ENCODE measurements around the gene TBXAS1. TPM values are rescaled to one million over a fixed set of nuclear protein-coding genes. Genes with fewer than 3 reads are reported as not detected.

The TBXAS1 gene
- total RNA-seq, 1 donor from 2014 or later, result 65.4 TPM

DNA sequence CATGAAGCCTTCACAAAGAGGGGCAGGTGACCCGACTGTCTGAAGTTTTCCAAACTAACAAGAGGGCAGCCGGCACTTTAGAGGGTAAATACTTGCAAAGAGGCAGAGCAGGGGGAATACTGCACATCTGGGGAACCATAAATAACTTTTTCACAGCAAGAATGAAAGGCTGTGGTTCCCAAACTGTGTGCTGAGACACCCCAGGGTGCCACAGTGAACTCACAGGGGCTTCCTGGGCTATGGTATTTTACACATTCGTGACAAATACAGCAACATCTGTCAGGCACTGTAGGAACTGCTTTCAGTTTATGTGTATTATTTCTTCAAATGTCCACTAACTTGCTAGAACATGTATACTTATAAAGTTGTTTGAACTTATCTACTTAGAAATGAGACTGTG, 67.2 kb downstream of the TBXAS1 start:
- Histone ChIP-seq H3K36me3 (no peaks in the 10 kb centered on the region), H3K9me3 (no peaks in the 10 kb centered on the region), H3K4me1 (peaks cover 4% of the 10 kb centered on the region), H3K27me3 (no peaks in the 10 kb centered on the region), H3K4me3 (no peak overlapping the region), H3K27ac (no peak overlapping the region)
- TF ChIP-seq, protein P1, sequence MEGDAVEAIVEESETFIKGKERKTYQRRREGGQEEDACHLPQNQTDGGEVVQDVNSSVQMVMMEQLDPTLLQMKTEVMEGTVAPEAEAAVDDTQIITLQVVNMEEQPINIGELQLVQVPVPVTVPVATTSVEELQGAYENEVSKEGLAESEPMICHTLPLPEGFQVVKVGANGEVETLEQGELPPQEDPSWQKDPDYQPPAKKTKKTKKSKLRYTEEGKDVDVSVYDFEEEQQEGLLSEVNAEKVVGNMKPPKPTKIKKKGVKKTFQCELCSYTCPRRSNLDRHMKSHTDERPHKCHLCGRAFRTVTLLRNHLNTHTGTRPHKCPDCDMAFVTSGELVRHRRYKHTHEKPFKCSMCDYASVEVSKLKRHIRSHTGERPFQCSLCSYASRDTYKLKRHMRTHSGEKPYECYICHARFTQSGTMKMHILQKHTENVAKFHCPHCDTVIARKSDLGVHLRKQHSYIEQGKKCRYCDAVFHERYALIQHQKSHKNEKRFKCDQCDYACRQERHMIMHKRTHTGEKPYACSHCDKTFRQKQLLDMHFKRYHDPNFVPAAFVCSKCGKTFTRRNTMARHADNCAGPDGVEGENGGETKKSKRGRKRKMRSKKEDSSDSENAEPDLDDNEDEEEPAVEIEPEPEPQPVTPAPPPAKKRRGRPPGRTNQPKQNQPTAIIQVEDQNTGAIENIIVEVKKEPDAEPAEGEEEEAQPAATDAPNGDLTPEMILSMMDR (IDR thresholded peaks at IDR 0.05), result no peak
- DNase-seq, result no peak
- intact Hi-C loops (cut with DNase I), result no loop called here
- ATAC-seq, result no peak

DNA sequence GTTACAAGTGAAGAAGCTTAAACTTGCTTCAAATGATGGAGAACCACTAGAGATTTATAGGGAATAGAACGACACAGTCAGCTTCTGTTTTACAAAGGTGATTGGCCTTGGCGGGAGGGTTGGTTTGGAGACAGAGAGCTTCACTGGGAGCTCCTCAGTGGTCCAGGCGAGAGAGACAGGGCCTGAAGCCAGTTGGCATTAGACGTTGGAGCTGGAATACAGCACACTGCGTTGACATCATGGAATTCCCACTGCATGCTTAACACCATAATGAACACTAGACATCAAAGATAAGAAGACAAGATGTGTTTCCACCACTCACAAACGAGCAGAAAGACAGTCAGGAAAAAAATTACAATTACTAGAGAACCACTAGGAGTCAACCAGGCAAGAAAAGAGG, 67.8 kb downstream of the TBXAS1 start:
- no peaks in the 10 kb centered on the region for H3K9me3 ChIP-seq
- ATAC-seq (no peak), DNase-seq (no peak)
- H3K27ac ChIP-seq, result no peak overlapping the region
- intact Hi-C loops (cut with DNase I), result no loop called here
- H3K4me3 ChIP-seq, result no peak overlapping the region
- no peaks in the 10 kb centered on the region for H3K36me3 ChIP-seq
- TF ChIP-seq, protein P1 (IDR thresholded peaks at IDR 0.05), result no peak
- H3K4me1 ChIP-seq, result peaks cover 6% of the 10 kb centered on the region
- H3K27me3 ChIP-seq, result no peaks in the 10 kb centered on the region

DNA sequence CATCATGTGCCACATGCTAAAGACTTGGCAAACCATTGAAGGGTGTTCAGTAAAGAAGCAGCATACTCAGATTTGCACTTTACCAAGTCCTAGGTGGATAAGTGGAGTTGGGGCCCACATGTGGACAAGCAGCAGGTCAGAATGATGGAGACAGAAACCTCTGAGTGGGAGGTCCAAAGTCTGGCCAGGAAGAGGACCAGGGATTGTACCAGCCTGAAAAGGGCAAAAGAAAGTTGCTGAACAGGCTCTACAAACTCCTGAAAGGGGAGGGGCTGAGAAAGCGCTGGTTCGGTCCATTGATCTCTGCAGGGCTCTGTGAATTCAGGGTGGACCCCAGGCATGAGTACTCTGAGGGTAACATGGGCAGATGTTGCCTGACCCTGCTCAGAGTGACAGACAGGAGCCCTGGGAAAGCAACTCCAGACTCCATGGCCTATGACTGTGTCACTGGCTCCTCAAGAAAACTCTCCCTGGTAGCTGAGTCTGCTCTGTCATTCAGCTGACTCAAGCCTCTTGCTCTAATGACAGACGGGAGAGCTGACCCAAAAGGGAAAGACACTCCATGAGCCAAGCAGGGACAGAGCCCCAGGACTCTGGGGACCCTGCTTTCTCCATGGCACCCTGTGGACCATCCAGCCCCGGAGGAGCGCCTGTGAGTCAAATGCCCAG, 68.5 kb downstream of the TBXAS1 start:
- ATAC-seq (no peak), DNase-seq (no peak)
- Histone ChIP-seq H3K4me3 (no peak overlapping the region), H3K27ac (no peak overlapping the region), H3K9me3 (no peaks in the 10 kb centered on the region), H3K4me1 (peaks cover 6% of the 10 kb centered on the region), H3K36me3 (no peaks in the 10 kb centered on the region), H3K27me3 (no peaks in the 10 kb centered on the region)
- intact Hi-C loops (cut with DNase I), result no loop called here
- TF ChIP-seq, protein P1 (IDR thresholded peaks at IDR 0.05), result no peak

DNA sequence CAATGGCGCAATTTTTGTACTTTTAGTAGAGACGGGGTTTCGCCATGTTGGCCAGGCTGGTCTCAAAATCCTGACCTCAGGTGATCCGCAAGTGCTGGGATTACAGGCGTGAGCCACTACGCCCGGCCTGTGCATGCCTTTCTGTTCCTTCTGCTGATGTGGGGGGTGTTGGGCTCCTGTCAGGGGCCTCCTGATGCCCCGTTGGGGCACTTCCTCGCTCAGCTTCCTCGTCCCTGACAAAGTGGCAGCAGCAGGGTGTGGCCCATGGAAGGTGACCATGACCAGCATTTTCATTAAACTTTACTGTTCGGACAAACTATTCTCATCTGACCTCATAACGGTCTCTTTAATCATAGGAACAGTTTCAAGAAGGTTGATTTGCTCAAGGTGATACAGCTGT, 69.4 kb downstream of the TBXAS1 start:
- Histone ChIP-seq H3K9me3 (no peaks in the 10 kb centered on the region), H3K4me1 (peaks cover 6% of the 10 kb centered on the region), H3K4me3 (no peak overlapping the region), H3K36me3 (no peaks in the 10 kb centered on the region), H3K27me3 (no peaks in the 10 kb centered on the region), H3K27ac (no peak overlapping the region)
- TF ChIP-seq, protein P1 (IDR thresholded peaks at IDR 0.05), result no peak
- intact Hi-C loops (cut with DNase I), result no loop called here
- ATAC-seq (peak; percentile 40), DNase-seq (no peak)

DNA sequence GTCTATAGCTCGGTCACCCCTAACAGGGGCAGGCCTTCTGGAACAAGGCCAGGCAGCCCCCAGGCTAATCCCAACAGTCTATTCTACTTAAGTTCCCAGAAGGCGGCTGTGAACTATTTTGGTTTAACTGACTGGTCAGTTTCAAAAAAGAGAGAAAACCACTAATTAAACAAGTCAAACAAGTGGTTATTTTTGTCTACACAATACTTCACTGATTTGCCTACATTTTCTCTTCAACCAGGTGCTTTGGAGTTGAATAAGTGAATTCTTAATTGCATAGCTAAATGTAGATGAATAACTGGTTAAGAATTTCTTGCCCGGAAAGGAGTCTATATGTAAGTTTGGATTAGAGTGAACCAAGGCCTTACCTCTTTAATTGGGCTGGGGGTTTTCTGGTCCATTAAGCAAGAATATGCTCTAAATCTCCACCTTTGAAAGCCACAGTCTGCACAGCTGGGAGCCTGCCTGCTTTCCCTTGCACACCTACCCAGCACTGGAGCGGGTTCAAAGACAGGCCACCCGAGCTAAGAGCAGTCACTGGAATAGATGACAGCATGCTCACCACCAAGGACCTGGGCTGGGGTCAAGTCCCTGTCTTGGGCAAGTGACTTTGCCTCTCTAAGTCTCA, 70.4 kb downstream of the TBXAS1 start:
- H3K4me3 ChIP-seq, result no peak overlapping the region
- DNase-seq (no peak), ATAC-seq (no peak)
- peaks cover 6% of the 10 kb centered on the region for H3K4me1 ChIP-seq
- H3K36me3 ChIP-seq, result no peaks in the 10 kb centered on the region
- no peak overlapping the region for H3K27ac ChIP-seq
- H3K9me3 ChIP-seq, result no peaks in the 10 kb centered on the region
- TF ChIP-seq, protein P1 (IDR thresholded peaks at IDR 0.05), result no peak
- intact Hi-C loops (cut with DNase I), result no loop called here
- no peaks in the 10 kb centered on the region for H3K27me3 ChIP-seq
